Measurements from ENCODE around the gene SLC28A2. TPM values are rescaled to one million over a fixed set of nuclear protein-coding genes. Genes with fewer than 3 reads are reported as not detected.

SLC28A2 gene
- total and polyA plus RNA-seq, 9 of the 15 experiments (the other 6 are each of a cell fraction or from before 2014, with no cell fraction given), result 0.03 to 0.04 TPM; not detected in 7

DNA sequence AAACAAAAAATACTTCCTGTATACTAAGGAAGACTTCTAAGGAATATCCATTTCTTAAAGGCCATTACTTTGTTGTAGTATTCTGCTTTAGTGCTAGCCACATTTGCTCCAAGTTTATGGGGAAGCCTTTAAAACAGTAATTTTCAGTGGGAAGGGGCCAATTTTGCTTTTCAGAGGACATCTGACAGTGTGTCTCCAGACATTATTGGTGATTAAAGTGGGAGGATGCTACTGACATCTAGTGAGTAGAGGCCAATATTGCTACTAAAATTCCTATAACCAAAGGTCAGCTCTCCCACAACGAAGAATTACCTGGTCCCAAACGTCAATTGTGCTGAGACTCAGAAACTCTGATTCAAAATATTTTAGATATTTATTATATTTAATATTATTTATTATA is 24.8 kb downstream of the SLC28A2 start (continued):
- TF ChIP-seq, protein P1, sequence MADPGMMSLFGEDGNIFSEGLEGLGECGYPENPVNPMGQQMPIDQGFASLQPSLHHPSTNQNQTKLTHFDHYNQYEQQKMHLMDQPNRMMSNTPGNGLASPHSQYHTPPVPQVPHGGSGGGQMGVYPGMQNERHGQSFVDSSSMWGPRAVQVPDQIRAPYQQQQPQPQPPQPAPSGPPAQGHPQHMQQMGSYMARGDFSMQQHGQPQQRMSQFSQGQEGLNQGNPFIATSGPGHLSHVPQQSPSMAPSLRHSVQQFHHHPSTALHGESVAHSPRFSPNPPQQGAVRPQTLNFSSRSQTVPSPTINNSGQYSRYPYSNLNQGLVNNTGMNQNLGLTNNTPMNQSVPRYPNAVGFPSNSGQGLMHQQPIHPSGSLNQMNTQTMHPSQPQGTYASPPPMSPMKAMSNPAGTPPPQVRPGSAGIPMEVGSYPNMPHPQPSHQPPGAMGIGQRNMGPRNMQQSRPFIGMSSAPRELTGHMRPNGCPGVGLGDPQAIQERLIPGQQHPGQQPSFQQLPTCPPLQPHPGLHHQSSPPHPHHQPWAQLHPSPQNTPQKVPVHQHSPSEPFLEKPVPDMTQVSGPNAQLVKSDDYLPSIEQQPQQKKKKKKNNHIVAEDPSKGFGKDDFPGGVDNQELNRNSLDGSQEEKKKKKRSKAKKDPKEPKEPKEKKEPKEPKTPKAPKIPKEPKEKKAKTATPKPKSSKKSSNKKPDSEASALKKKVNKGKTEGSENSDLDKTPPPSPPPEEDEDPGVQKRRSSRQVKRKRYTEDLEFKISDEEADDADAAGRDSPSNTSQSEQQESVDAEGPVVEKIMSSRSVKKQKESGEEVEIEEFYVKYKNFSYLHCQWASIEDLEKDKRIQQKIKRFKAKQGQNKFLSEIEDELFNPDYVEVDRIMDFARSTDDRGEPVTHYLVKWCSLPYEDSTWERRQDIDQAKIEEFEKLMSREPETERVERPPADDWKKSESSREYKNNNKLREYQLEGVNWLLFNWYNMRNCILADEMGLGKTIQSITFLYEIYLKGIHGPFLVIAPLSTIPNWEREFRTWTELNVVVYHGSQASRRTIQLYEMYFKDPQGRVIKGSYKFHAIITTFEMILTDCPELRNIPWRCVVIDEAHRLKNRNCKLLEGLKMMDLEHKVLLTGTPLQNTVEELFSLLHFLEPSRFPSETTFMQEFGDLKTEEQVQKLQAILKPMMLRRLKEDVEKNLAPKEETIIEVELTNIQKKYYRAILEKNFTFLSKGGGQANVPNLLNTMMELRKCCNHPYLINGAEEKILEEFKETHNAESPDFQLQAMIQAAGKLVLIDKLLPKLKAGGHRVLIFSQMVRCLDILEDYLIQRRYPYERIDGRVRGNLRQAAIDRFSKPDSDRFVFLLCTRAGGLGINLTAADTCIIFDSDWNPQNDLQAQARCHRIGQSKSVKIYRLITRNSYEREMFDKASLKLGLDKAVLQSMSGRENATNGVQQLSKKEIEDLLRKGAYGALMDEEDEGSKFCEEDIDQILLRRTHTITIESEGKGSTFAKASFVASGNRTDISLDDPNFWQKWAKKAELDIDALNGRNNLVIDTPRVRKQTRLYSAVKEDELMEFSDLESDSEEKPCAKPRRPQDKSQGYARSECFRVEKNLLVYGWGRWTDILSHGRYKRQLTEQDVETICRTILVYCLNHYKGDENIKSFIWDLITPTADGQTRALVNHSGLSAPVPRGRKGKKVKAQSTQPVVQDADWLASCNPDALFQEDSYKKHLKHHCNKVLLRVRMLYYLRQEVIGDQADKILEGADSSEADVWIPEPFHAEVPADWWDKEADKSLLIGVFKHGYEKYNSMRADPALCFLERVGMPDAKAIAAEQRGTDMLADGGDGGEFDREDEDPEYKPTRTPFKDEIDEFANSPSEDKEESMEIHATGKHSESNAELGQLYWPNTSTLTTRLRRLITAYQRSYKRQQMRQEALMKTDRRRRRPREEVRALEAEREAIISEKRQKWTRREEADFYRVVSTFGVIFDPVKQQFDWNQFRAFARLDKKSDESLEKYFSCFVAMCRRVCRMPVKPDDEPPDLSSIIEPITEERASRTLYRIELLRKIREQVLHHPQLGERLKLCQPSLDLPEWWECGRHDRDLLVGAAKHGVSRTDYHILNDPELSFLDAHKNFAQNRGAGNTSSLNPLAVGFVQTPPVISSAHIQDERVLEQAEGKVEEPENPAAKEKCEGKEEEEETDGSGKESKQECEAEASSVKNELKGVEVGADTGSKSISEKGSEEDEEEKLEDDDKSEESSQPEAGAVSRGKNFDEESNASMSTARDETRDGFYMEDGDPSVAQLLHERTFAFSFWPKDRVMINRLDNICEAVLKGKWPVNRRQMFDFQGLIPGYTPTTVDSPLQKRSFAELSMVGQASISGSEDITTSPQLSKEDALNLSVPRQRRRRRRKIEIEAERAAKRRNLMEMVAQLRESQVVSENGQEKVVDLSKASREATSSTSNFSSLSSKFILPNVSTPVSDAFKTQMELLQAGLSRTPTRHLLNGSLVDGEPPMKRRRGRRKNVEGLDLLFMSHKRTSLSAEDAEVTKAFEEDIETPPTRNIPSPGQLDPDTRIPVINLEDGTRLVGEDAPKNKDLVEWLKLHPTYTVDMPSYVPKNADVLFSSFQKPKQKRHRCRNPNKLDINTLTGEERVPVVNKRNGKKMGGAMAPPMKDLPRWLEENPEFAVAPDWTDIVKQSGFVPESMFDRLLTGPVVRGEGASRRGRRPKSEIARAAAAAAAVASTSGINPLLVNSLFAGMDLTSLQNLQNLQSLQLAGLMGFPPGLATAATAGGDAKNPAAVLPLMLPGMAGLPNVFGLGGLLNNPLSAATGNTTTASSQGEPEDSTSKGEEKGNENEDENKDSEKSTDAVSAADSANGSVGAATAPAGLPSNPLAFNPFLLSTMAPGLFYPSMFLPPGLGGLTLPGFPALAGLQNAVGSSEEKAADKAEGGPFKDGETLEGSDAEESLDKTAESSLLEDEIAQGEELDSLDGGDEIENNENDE (IDR thresholded peaks at IDR 0.05; ENCODE audit: low read depth, low read length), result no peak
- TF ChIP-seq CEBPB (tag; IDR thresholded peaks at IDR 0.05), result no peak
- TF ChIP-seq, protein P2, sequence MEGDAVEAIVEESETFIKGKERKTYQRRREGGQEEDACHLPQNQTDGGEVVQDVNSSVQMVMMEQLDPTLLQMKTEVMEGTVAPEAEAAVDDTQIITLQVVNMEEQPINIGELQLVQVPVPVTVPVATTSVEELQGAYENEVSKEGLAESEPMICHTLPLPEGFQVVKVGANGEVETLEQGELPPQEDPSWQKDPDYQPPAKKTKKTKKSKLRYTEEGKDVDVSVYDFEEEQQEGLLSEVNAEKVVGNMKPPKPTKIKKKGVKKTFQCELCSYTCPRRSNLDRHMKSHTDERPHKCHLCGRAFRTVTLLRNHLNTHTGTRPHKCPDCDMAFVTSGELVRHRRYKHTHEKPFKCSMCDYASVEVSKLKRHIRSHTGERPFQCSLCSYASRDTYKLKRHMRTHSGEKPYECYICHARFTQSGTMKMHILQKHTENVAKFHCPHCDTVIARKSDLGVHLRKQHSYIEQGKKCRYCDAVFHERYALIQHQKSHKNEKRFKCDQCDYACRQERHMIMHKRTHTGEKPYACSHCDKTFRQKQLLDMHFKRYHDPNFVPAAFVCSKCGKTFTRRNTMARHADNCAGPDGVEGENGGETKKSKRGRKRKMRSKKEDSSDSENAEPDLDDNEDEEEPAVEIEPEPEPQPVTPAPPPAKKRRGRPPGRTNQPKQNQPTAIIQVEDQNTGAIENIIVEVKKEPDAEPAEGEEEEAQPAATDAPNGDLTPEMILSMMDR (IDR thresholded peaks at IDR 0.05 in 2 of 3, conservative IDR thresholded peaks at IDR 0.05 in 1 of 3; ENCODE audit: insufficient read depth in 2 of 3, low read depth in 1 of 3, low read length in 3 of 3), result peak; percentile 43 to 65 (median 45); a peak in 4 of 6 replicates
